Endothelial cell of umbilical vein (primary cell): Measurements from ENCODE around the gene TNNT3. TPM values are rescaled to one million over a fixed set of nuclear protein-coding genes. Genes with fewer than 3 reads are reported as not detected.

ENCODE experiments used
- BruUV-seq: library from RNA; stranded (reverse); fragments of 400-500 nt; replicated peaks from 2 replicates; lab custom pipeline; 2021; lab: Mats Ljungman, UMichigan
- CTCF ChIA-PET: fragments of 300-600, 350-600 bp; sonication (Branson Sonifier 250); formaldehyde crosslinking; loops from one replicate; lab custom pipeline; 2021; ENCODE audit warnings: antibody characterized with exemption, inconsistent platforms; lab: Charles Lee
- POLR2A ChIA-PET: fragments of 300-600, 350-600 bp; sonication (Branson Sonifier 250); formaldehyde crosslinking; loops from one replicate; lab custom pipeline; 2021; ENCODE audit warnings: antibody characterized with exemption, inconsistent platforms; lab: Charles Lee
- DNase-seq: peaks from one replicate; pipeline ENCODE4 v3.0.0-alpha.2; 2011; ENCODE audit warnings: low read depth, low spot score
- FAIRE-seq: peaks from 2 replicates; lab custom pipeline; 2011; peaks lifted over from hg19 to GRCh38; lab: Jason Lieb, UNC
- H2AFZ ChIP-seq: 2 replicates; pipeline ENCODE4 v1.6.0; 2012; ENCODE audit warnings: low read depth, low read length, control low read depth, inconsistent platforms
- H3K27ac ChIP-seq: 2 replicates; pipeline ENCODE4 v1.5.1; 2011; ENCODE audit warnings: low read depth, mild to moderate bottlenecking, control low read depth, low read length, moderate library complexity; ENCODE audit not compliant: insufficient read depth
- H3K27me3 ChIP-seq, 2 experiments: 2 replicates each; pipeline versions ENCODE4 v1.6.0 to v1.6.1; 2011; ENCODE audit warnings: low read length in 2 of 2, mixed read lengths in 1 of 2; ENCODE audit not compliant: control insufficient read depth in 2 of 2, insufficient read depth in 2 of 2
- H3K36me3 ChIP-seq, 2 experiments: 2 replicates in 1 of 2; 3 replicates in 1 of 2; pipeline ENCODE4 v1.5.1; 2011; ENCODE audit warnings: low read length in 2 of 2, mild to moderate bottlenecking in 1 of 2, moderate library complexity in 1 of 2; ENCODE audit not compliant: control insufficient read depth in 2 of 2, insufficient read depth in 2 of 2; ENCODE audit errors: extremely low read depth in 1 of 2
- H3K4me1 ChIP-seq: 3 replicates; pipeline ENCODE4 v1.5.1; 2011; ENCODE audit warnings: mild to moderate bottlenecking, low read length; ENCODE audit not compliant: control insufficient read depth, insufficient read depth; ENCODE audit errors: extremely low read depth
- H3K4me2 ChIP-seq: 2 replicates; pipeline ENCODE4 v1.6.1; 2011; ENCODE audit warnings: low read length, control low read depth, mixed read lengths; ENCODE audit not compliant: insufficient read depth
- H3K4me3 ChIP-seq, 3 experiments: fragments of 200-600 bp in 1 of 3; sonication (generic), shearing (Covaris generic) in 1 of 3; replicated peaks in 1 of 3; 2 replicates each; pipeline ENCODE4 v1.5.1; 2011 to 2016; ENCODE audit warnings: control low read depth in 3 of 3, low read length in 3 of 3, mild to moderate bottlenecking in 2 of 3, inconsistent platforms in 1 of 3, low read depth in 1 of 3, moderate library complexity in 1 of 3; ENCODE audit not compliant: insufficient read depth in 1 of 3
- H3K79me2 ChIP-seq: 2 replicates; pipeline ENCODE4 v1.6.0; 2012; ENCODE audit warnings: low read length, inconsistent platforms; ENCODE audit not compliant: control insufficient read depth, insufficient read depth
- H3K9ac ChIP-seq: replicated peaks from 2 replicates; pipeline ENCODE3; 2011; ENCODE audit warnings: low read length, control low read depth; ENCODE audit not compliant: insufficient read depth; ENCODE audit errors: extremely low read depth
- H3K9me1 ChIP-seq: replicated peaks from 3 replicates; pipeline ENCODE4 v1.6.0; 2011; ENCODE audit warnings: mild to moderate bottlenecking, low read length; ENCODE audit not compliant: control insufficient read depth, insufficient read depth; ENCODE audit errors: extremely low read depth
- H3K9me3 ChIP-seq: replicated peaks from 2 replicates; pipeline ENCODE4 v1.5.1; 2012; ENCODE audit warnings: low read length, inconsistent platforms; ENCODE audit not compliant: control insufficient read depth, insufficient read depth
- H4K20me1 ChIP-seq: replicated peaks from 2 replicates; pipeline ENCODE3; 2011; ENCODE audit warnings: mild to moderate bottlenecking, low read length; ENCODE audit not compliant: control insufficient read depth, insufficient read depth; ENCODE audit errors: extremely low read depth
- EZH2 ChIP-seq: IDR thresholded peaks from 2 replicates; pipeline ENCODE4 v1.6.1; 2012; ENCODE audit warnings: borderline replicate concordance, low read depth, mild to moderate bottlenecking, moderate library complexity, low read length, inconsistent platforms; ENCODE audit not compliant: severe bottlenecking
- FOS ChIP-seq: IDR thresholded peaks from 2 replicates; pipeline ENCODE4 v1.6.1; 2011; ENCODE audit warnings: mild to moderate bottlenecking, low read length, moderate library complexity, borderline replicate concordance; ENCODE audit not compliant: insufficient read depth
- GATA2 ChIP-seq: IDR thresholded peaks from 2 replicates; pipeline ENCODE4 v1.7.0; 2011; ENCODE audit warnings: low read depth, mild to moderate bottlenecking, moderate library complexity, mixed read lengths, low read length; ENCODE audit not compliant: insufficient read length, insufficient read depth
- JUN ChIP-seq: IDR thresholded peaks from 2 replicates; pipeline ENCODE4 v1.6.1; 2011; ENCODE audit warnings: borderline replicate concordance, low read depth; ENCODE audit not compliant: insufficient read length, insufficient read depth
- MYC ChIP-seq: IDR thresholded peaks from one replicate; pipeline ENCODE4 v1.6.1; 2011; ENCODE audit warnings: mild to moderate bottlenecking, low read depth, low read length
- POLR2A ChIP-seq: IDR thresholded peaks from 2 replicates; pipeline ENCODE4 v1.6.1; 2012; ENCODE audit warnings: low read depth, mild to moderate bottlenecking, control low read depth, low read length
- POLR2AphosphoS5 ChIP-seq: IDR thresholded peaks from 2 replicates; pipeline ENCODE4 v1.6.1; 2012; ENCODE audit warnings: low read depth, mild to moderate bottlenecking, control low read depth, low read length, moderate library complexity; ENCODE audit not compliant: insufficient read depth
- dilution Hi-C: fragments of 300-500 bp; cut with MboI; formaldehyde crosslinking; loops from one replicate; pipeline ENCODE4 v1.15.0; 2019; ENCODE audit warnings: low sequenced_read_pairs; ENCODE audit not compliant: extremely low pct_ligation_motif_present
- intact Hi-C: fragments of 100-400 bp; cut with micrococcal nuclease; formaldehyde crosslinking; loops from one replicate; pipeline ENCODE4 v1.10.0; 2022
- polyA plus RNA-seq, 4 experiments: library from polyadenylated mRNA; depleted of rRNA in 3 of 4; stranded (reverse) in 3 of 4; unstranded in 1 of 4; fragments of >200 nt; gene quantifications; 2 replicates each; pipeline versions ENCODE4 v1.2.1 to v1.2.3, GENCODE V29; 2011 to 2012; ENCODE audit warnings: missing spikeins in 1 of 4
- total RNA-seq: library from RNA; stranded (reverse); gene quantifications from 2 replicates; pipeline ENCODE4 v1.2.3, GENCODE V29; 2021
- TF ChIP-seq, protein P1 (sequence below): IDR thresholded peaks from 2 replicates; pipeline ENCODE4 v1.6.1; 2011; ENCODE audit not compliant: insufficient read depth, insufficient read length
- TF ChIP-seq, protein P2 (sequence below), 2 donors: IDR thresholded peaks; 1 replicate in 1 of 2; 2 replicates in 1 of 2; pipeline ENCODE4 v1.5.1; 2011; ENCODE audit warnings: low read length in 2 of 2, mild to moderate bottlenecking in 2 of 2, moderate library complexity in 2 of 2, control low read depth in 1 of 2, inconsistent platforms in 1 of 2, low read depth in 1 of 2; ENCODE audit not compliant: insufficient read depth in 1 of 2; ENCODE audit errors: extremely low read depth in 1 of 2

Gene TNNT3
- total and polyA plus RNA-seq, 2 donors (not counting 3 experiments of a cell fraction or from before 2014, with no cell fraction given), result not detected

GRCh38 chr11:1920909-1921573 is 1.5 kb downstream of the TNNT3 start:
- no peaks in the 10 kb centered on the region for H3K9me1 ChIP-seq
- no TSS peak for BruUV-seq
- POLR2A ChIA-PET, result no interaction called here
- no peaks in the 10 kb centered on the region for H3K27me3 ChIP-seq
- no peaks in the 10 kb centered on the region for H3K9me3 ChIP-seq
- no peak for FAIRE-seq
- H3K9ac ChIP-seq, result no peak overlapping the region
- H4K20me1 ChIP-seq, result no peaks in the 10 kb centered on the region
- H3K4me1 ChIP-seq, result no peaks in the 10 kb centered on the region
- H2AFZ ChIP-seq, result no peak overlapping the region
- no peaks in the 10 kb centered on the region for H3K36me3 ChIP-seq
- dilution Hi-C loops, result no loop called here
- DNase-seq, result no peak
- H3K4me3 ChIP-seq, result no peak overlapping the region
- no peak overlapping the region for H3K4me2 ChIP-seq
- CTCF ChIA-PET, result interaction anchor here (1.0 to 2.3 kb wide), 6 partner anchors 22 to 268 kb away, joined by 3 to 20 read pairs (median 6); no protein-coding TSS in a partner anchor
- H3K79me2 ChIP-seq, result no peaks in the 10 kb centered on the region
- no peak for TF ChIP-seq POLR2A
- TF ChIP-seq POLR2AphosphoS5, result no peak
- TF ChIP-seq EZH2, result no peak
- no peak for TF ChIP-seq MYC
- no peak for TF ChIP-seq JUN
- TF ChIP-seq, protein P1, sequence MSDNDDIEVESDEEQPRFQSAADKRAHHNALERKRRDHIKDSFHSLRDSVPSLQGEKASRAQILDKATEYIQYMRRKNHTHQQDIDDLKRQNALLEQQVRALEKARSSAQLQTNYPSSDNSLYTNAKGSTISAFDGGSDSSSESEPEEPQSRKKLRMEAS, result no peak
- TF ChIP-seq, protein P2, sequence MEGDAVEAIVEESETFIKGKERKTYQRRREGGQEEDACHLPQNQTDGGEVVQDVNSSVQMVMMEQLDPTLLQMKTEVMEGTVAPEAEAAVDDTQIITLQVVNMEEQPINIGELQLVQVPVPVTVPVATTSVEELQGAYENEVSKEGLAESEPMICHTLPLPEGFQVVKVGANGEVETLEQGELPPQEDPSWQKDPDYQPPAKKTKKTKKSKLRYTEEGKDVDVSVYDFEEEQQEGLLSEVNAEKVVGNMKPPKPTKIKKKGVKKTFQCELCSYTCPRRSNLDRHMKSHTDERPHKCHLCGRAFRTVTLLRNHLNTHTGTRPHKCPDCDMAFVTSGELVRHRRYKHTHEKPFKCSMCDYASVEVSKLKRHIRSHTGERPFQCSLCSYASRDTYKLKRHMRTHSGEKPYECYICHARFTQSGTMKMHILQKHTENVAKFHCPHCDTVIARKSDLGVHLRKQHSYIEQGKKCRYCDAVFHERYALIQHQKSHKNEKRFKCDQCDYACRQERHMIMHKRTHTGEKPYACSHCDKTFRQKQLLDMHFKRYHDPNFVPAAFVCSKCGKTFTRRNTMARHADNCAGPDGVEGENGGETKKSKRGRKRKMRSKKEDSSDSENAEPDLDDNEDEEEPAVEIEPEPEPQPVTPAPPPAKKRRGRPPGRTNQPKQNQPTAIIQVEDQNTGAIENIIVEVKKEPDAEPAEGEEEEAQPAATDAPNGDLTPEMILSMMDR (IDR thresholded peaks at IDR 0.05; ENCODE audit: extremely low read depth in 1 of 2, insufficient read depth in 1 of 2, low read depth in 1 of 2, low read length in 2 of 2), result no peak
- no peak for TF ChIP-seq FOS
- no peak for TF ChIP-seq GATA2
- intact Hi-C loops, result no loop called here
- no peak overlapping the region for H3K27ac ChIP-seq
